ENCODE results near the gene FRMD4A.

FRMD4A gene

DNA sequence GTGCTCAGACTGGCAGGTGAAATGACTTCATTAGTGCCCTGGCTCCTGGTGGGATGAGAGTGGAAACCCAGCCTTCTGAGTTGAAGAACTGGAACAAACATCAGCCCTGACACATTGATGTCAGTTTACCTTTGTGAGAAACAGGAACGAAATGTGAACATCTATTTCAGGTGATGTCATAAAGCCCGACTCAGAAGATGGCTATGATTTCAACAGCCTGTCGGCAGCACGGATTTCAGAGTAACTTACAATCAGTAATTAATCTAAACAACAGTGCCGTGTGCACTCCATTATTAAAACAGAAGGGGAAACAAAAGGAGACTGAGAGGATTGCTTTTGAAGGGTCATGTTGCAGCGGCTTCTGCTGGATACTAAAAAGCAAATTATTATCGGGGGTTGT, 243.2 kb downstream of the FRMD4A start:
- TF ChIP-seq TCF12 (IDR thresholded peaks at IDR 0.05; ENCODE audit: low read depth), result no peak
- no peak for TF ChIP-seq CREB1 (IDR thresholded peaks at IDR 0.05; ENCODE audit: low read depth)
- TF ChIP-seq FOXM1 (IDR thresholded peaks at IDR 0.05; ENCODE audit: borderline replicate concordance, low read depth), result no peak
- TF ChIP-seq, protein P1, sequence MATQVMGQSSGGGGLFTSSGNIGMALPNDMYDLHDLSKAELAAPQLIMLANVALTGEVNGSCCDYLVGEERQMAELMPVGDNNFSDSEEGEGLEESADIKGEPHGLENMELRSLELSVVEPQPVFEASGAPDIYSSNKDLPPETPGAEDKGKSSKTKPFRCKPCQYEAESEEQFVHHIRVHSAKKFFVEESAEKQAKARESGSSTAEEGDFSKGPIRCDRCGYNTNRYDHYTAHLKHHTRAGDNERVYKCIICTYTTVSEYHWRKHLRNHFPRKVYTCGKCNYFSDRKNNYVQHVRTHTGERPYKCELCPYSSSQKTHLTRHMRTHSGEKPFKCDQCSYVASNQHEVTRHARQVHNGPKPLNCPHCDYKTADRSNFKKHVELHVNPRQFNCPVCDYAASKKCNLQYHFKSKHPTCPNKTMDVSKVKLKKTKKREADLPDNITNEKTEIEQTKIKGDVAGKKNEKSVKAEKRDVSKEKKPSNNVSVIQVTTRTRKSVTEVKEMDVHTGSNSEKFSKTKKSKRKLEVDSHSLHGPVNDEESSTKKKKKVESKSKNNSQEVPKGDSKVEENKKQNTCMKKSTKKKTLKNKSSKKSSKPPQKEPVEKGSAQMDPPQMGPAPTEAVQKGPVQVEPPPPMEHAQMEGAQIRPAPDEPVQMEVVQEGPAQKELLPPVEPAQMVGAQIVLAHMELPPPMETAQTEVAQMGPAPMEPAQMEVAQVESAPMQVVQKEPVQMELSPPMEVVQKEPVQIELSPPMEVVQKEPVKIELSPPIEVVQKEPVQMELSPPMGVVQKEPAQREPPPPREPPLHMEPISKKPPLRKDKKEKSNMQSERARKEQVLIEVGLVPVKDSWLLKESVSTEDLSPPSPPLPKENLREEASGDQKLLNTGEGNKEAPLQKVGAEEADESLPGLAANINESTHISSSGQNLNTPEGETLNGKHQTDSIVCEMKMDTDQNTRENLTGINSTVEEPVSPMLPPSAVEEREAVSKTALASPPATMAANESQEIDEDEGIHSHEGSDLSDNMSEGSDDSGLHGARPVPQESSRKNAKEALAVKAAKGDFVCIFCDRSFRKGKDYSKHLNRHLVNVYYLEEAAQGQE (IDR thresholded peaks at IDR 0.05; ENCODE audit: low read depth), result no peak
- TF ChIP-seq NFIC (IDR thresholded peaks at IDR 0.05), result no peak
- no peak for TF ChIP-seq TAF1 (IDR thresholded peaks at IDR 0.05; ENCODE audit: low read depth)
- TF ChIP-seq, protein P2, sequence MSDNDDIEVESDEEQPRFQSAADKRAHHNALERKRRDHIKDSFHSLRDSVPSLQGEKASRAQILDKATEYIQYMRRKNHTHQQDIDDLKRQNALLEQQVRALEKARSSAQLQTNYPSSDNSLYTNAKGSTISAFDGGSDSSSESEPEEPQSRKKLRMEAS (IDR thresholded peaks at IDR 0.05), result no peak
- TF ChIP-seq EP300 (IDR thresholded peaks at IDR 0.05; ENCODE audit: borderline replicate concordance), result no peak
- no peak for TF ChIP-seq RAD21 (IDR thresholded peaks at IDR 0.05; ENCODE audit: low read depth)
- TF ChIP-seq EGR1 (IDR thresholded peaks at IDR 0.05), result no peak
- TF ChIP-seq, protein P3, sequence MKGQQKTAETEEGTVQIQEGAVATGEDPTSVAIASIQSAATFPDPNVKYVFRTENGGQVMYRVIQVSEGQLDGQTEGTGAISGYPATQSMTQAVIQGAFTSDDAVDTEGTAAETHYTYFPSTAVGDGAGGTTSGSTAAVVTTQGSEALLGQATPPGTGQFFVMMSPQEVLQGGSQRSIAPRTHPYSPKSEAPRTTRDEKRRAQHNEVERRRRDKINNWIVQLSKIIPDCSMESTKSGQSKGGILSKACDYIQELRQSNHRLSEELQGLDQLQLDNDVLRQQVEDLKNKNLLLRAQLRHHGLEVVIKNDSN (IDR thresholded peaks at IDR 0.05), result no peak
- no peak for TF ChIP-seq CEBPB (IDR thresholded peaks at IDR 0.05)
- TF ChIP-seq YY1 (IDR thresholded peaks at IDR 0.05; ENCODE audit: low read depth), result no peak
- no peak for TF ChIP-seq TEAD4 (IDR thresholded peaks at IDR 0.05)
- no peak for TF ChIP-seq ZBTB7A (IDR thresholded peaks at IDR 0.05; ENCODE audit: low read depth)

DNA sequence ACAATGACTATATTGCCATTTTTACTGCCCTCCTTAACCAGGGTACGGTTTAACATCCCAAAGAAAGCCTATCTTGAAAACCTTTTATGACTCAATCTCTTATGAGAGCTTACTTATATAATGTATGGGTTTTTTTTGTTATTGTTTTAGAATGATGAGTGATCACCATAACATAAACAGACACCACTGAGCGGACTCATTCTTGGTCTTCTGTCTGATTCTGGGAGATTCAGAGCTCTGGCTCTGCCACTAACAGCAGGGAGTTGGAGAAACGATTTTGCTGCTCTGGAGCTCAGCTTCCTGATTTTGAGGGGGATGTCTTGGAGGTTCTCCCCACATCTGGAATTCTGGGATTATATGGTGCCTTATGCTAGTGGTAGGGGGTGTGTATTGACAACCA, 244.1 kb downstream of the FRMD4A start:
- TF ChIP-seq, protein P2 (IDR thresholded peaks at IDR 0.05), result no peak
- no peak for TF ChIP-seq NFIC (IDR thresholded peaks at IDR 0.05)
- TF ChIP-seq TEAD4 (IDR thresholded peaks at IDR 0.05), result no peak
- no peak for TF ChIP-seq EP300 (IDR thresholded peaks at IDR 0.05; ENCODE audit: borderline replicate concordance)
- no peak for TF ChIP-seq ZBTB7A (IDR thresholded peaks at IDR 0.05; ENCODE audit: low read depth)
- no peak for TF ChIP-seq TAF1 (IDR thresholded peaks at IDR 0.05; ENCODE audit: low read depth)

DNA sequence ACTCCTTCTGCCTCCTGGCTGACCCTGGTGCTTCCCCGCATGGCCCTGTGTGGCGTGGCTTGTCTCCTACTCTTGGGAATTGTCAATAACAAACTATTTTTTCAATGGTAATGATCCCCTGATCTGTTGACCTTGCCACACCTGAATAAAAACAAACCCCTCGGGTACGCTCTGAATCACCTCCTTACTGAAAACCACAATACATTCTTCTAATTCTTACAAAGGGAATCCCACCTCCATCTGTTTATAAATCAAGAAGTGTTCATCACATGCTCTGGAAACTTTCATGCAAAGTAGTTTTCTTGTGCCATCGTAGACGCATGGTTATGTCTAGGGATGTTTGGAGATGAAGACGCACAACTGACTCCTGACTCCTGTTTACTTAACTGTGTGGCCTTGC, 245.8 kb downstream of the FRMD4A start:
- no peak for TF ChIP-seq RAD21 (IDR thresholded peaks at IDR 0.05; ENCODE audit: low read depth)
- no peak for TF ChIP-seq EP300 (IDR thresholded peaks at IDR 0.05; ENCODE audit: borderline replicate concordance)
- TF ChIP-seq, protein P3 (IDR thresholded peaks at IDR 0.05), result no peak
- TF ChIP-seq YY1 (IDR thresholded peaks at IDR 0.05; ENCODE audit: low read depth), result no peak
- TF ChIP-seq NFIC (IDR thresholded peaks at IDR 0.05), result no peak
- no peak for TF ChIP-seq FOXM1 (IDR thresholded peaks at IDR 0.05; ENCODE audit: borderline replicate concordance, low read depth)
- TF ChIP-seq EGR1 (IDR thresholded peaks at IDR 0.05), result no peak
- no peak for TF ChIP-seq TAF1 (IDR thresholded peaks at IDR 0.05; ENCODE audit: low read depth)
- TF ChIP-seq ZBTB7A (IDR thresholded peaks at IDR 0.05; ENCODE audit: low read depth), result no peak
- no peak for TF ChIP-seq TEAD4 (IDR thresholded peaks at IDR 0.05)
- TF ChIP-seq TCF12 (IDR thresholded peaks at IDR 0.05; ENCODE audit: low read depth), result no peak

DNA sequence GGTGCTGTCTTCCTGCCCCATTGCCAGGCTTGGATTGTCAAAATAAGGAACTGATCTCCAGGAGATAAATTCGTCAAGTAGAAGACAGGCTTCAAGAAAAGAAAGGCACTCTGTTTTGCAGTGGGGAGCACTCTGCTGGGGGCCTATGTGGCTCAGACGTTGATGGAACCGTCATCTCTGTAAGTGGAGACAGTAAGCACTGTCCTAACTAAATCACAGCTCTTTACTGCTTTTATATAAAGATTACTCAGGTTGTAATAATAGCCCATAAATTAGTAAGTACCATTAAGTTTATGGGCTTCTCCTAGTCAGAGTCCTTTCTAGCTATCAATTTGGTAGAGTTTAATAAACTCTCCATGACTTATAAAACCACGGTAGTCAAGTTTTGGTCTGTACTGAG, 249.9 kb downstream of the FRMD4A start:
- no peak for TF ChIP-seq TEAD4 (IDR thresholded peaks at IDR 0.05)
- no peak for TF ChIP-seq EP300 (IDR thresholded peaks at IDR 0.05; ENCODE audit: borderline replicate concordance)
- TF ChIP-seq NFIC (IDR thresholded peaks at IDR 0.05), result no peak
- TF ChIP-seq, protein P1 (IDR thresholded peaks at IDR 0.05; ENCODE audit: low read depth), result no peak
- no peak for TF ChIP-seq ZBTB7A (IDR thresholded peaks at IDR 0.05; ENCODE audit: low read depth)
- TF ChIP-seq CREB1 (IDR thresholded peaks at IDR 0.05; ENCODE audit: low read depth), result no peak
- TF ChIP-seq, protein P2 (IDR thresholded peaks at IDR 0.05), result no peak
- TF ChIP-seq TCF12 (IDR thresholded peaks at IDR 0.05; ENCODE audit: low read depth), result no peak
- no peak for TF ChIP-seq YY1 (IDR thresholded peaks at IDR 0.05; ENCODE audit: low read depth)
- TF ChIP-seq EGR1 (IDR thresholded peaks at IDR 0.05), result no peak
- no peak for TF ChIP-seq CEBPB (IDR thresholded peaks at IDR 0.05)
- TF ChIP-seq, protein P3 (IDR thresholded peaks at IDR 0.05), result no peak
- no peak for TF ChIP-seq TAF1 (IDR thresholded peaks at IDR 0.05; ENCODE audit: low read depth)

DNA sequence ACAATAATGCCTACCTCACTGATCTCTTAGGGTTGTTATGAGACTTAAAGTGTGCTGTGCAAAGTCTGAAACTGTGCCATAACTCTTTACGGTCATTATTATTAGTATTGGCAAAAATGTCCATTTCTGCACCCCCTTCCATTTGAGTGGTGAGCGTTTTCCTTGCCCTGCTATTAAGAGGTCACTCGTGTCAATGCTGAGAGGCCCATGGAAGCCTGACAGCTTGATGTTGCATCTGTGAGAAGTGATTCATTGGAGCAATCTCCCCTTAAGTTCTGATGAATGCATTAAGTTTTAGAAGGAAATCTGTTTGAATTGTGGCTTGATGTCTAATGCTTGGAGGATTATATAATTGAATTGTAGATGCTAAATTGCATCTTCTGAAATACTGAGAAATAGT, 253.3 kb downstream of the FRMD4A start:
- TF ChIP-seq, protein P2 (IDR thresholded peaks at IDR 0.05), result no peak
- no peak for TF ChIP-seq CREB1 (IDR thresholded peaks at IDR 0.05; ENCODE audit: low read depth)
- no peak for TF ChIP-seq FOXM1 (IDR thresholded peaks at IDR 0.05; ENCODE audit: borderline replicate concordance, low read depth)
- TF ChIP-seq ZBTB7A (IDR thresholded peaks at IDR 0.05; ENCODE audit: low read depth), result no peak
- TF ChIP-seq, protein P1 (IDR thresholded peaks at IDR 0.05; ENCODE audit: low read depth), result no peak
- TF ChIP-seq RAD21 (IDR thresholded peaks at IDR 0.05; ENCODE audit: low read depth), result no peak
- TF ChIP-seq CEBPB (IDR thresholded peaks at IDR 0.05), result no peak
- no peak for TF ChIP-seq NFIC (IDR thresholded peaks at IDR 0.05)
- TF ChIP-seq, protein P3 (IDR thresholded peaks at IDR 0.05), result no peak
- TF ChIP-seq TAF1 (IDR thresholded peaks at IDR 0.05; ENCODE audit: low read depth), result no peak
- no peak for TF ChIP-seq YY1 (IDR thresholded peaks at IDR 0.05; ENCODE audit: low read depth)
- TF ChIP-seq EGR1 (IDR thresholded peaks at IDR 0.05), result no peak
- no peak for TF ChIP-seq TEAD4 (IDR thresholded peaks at IDR 0.05)
- TF ChIP-seq TCF12 (IDR thresholded peaks at IDR 0.05; ENCODE audit: low read depth), result no peak
- TF ChIP-seq EP300 (IDR thresholded peaks at IDR 0.05; ENCODE audit: borderline replicate concordance), result no peak

Data from Ishikawa (cell line).